Measurements from ENCODE around the gene TGIF2.

TGIF2 gene

GRCh38 chr20:36582821-36583220 lies 9.4 kb downstream of the TGIF2 start:
- H3K4me3 ChIP-seq (replicated peaks; ENCODE audit: low read depth, low read length) = no peak overlapping the region
- no peak for DNase-seq (ENCODE audit: low read depth)
- TF ChIP-seq CTCF (IDR thresholded peaks at IDR 0.05; ENCODE audit: low read length, missing control alignments) = no peak

GRCh38 chr20:36584018-36584481 lies 10.7 kb downstream of the TGIF2 start:
- H3K4me3 ChIP-seq (replicated peaks; ENCODE audit: low read depth, low read length) = no peak overlapping the region
- no peak for DNase-seq (ENCODE audit: low read depth)
- no peak for TF ChIP-seq CTCF (IDR thresholded peaks at IDR 0.05; ENCODE audit: low read length, missing control alignments)

GRCh38 chr20:36585410-36586125 lies 12.2 kb downstream of the TGIF2 start:
- peak; percentile 14 for DNase-seq (ENCODE audit: low read depth)
- no peak overlapping the region for H3K4me3 ChIP-seq (replicated peaks; ENCODE audit: low read depth, low read length)
- TF ChIP-seq CTCF (IDR thresholded peaks at IDR 0.05; ENCODE audit: low read length, missing control alignments) = no peak

GRCh38 chr20:36587388-36588070 lies 14.1 kb downstream of the TGIF2 start:
- TF ChIP-seq CTCF (IDR thresholded peaks at IDR 0.05; ENCODE audit: low read length, missing control alignments) = no peak
- no peak overlapping the region for H3K4me3 ChIP-seq (replicated peaks; ENCODE audit: low read depth, low read length)
- DNase-seq (ENCODE audit: low read depth) = no peak

- DNase-seq (ENCODE audit: low read depth) = no peak
- H3K4me3 ChIP-seq (replicated peaks; ENCODE audit: low read depth, low read length) = no peak overlapping the region
- TF ChIP-seq CTCF (IDR thresholded peaks at IDR 0.05; ENCODE audit: low read length, missing control alignments) = no peak
Observed at GRCh38 chr20:36591281-36591680, 17.9 kb downstream of the TGIF2 start.

GRCh38 chr20:36591854-36592641 lies 18.7 kb downstream of the TGIF2 start:
- DNase-seq (ENCODE audit: low read depth) = peak; percentile 35
- peak; percentile 35 for TF ChIP-seq CTCF (IDR thresholded peaks at IDR 0.05; ENCODE audit: low read length, missing control alignments)

More at GRCh38 chr20:36591854-36592641, 18.7 kb downstream of the TGIF2 start:
- H3K4me3 ChIP-seq (replicated peaks; ENCODE audit: low read depth, low read length) = no peak overlapping the region
